ENCODE data around the gene AFMID. TPM values are rescaled to one million over a fixed set of nuclear protein-coding genes. Genes with fewer than 3 reads are reported as not detected.

AFMID gene
- total and polyA plus RNA-seq, 2 of the 8 experiments (the other 6 are each of a cell fraction or from before 2014, with no cell fraction given) = 49.0 to 53.0 TPM

DNA sequence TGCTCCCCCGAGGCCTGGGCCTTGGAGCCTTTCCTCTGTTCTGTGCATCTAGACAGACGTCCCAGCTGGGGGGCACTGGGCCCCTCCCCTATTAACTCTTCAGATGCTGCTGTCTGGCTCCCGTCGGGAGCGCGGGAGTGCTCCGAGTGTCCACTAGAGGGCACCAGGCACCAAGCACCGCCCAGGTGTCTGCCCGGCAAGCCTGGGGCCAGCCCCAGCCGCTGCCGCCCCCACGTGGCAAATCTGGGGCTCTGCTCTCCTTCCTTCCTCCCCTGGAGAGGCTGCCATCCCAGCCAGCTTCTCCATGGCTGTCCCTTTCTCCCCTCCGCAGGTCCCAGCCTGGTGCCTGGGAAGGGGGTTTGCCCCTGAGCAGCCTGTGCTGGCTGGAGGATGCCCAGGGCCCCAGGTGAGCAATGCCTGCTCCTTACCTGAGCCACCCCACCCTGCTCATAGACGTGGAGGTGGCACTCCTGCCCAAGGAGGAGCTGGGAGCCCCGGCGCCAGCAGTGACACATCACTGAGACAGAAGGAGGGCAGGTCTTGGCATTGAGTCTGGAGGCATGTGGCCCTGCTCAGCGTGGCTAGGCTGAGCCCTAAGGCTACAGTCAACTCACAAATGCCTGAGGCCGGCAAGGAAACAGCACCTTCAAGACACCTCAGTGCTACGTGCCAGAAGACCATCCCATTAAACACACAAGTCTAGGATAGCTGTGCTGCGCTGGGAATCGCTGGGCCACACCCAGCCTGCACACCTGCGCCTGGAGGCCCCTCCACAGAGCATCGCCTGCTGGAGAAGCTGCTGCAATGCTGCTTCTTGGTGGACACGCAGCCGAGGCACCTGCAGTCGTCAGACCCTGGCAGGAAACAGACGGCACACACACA, 64.0 kb downstream of the AFMID start (continued):
- no peak for TF ChIP-seq CBX5 (IDR thresholded peaks at IDR 0.05; ENCODE audit: low read depth, low read length)
- TF ChIP-seq EP300 (IDR thresholded peaks at IDR 0.05; ENCODE audit: borderline replicate concordance in 1 of 2, low read depth in 2 of 2, low read length in 2 of 2) = no peak; a peak in 1 of 3 replicates
- no peak for TF ChIP-seq SAP30 (IDR thresholded peaks at IDR 0.05; ENCODE audit: insufficient read depth, insufficient replicate concordance, low read length)
- peak; percentile 75 for TF ChIP-seq ATF3 (IDR thresholded peaks at IDR 0.05; ENCODE audit: insufficient read depth, low read depth, low read length)
- TF ChIP-seq SIX5 (IDR thresholded peaks at IDR 0.05; ENCODE audit: low read depth, low read length) = no peak
- TF ChIP-seq MAFK (IDR thresholded peaks at IDR 0.05; ENCODE audit: low read depth, low read length) = no peak
- no peak for TF ChIP-seq POLR2AphosphoS5 (IDR thresholded peaks at IDR 0.05; ENCODE audit: low read depth, low read length)
- no peak for TF ChIP-seq SIRT6 (IDR thresholded peaks at IDR 0.05; ENCODE audit: low read length)
- no peak for TF ChIP-seq CBX8 (IDR thresholded peaks at IDR 0.05; ENCODE audit: borderline replicate concordance, low read depth, low read length)
- TF ChIP-seq SP2 (IDR thresholded peaks at IDR 0.05; ENCODE audit: low read length) = no peak
- no peak for TF ChIP-seq GTF2F1 (IDR thresholded peaks at IDR 0.05; ENCODE audit: borderline replicate concordance, low read depth, low read length)
- peak; percentile 62; the same call in 1 of the 2 replicates for TF ChIP-seq YY1 (IDR thresholded peaks at IDR 0.05; ENCODE audit: low read depth, low read length)
- TF ChIP-seq CREB1 (IDR thresholded peaks at IDR 0.05) = peak; percentile 33; the same call in 1 of the 2 replicates
- TF ChIP-seq TBP (IDR thresholded peaks at IDR 0.05; ENCODE audit: low read depth, low read length) = peak; percentile 45; the same call in 1 of the 2 replicates
- no peak for TF ChIP-seq KDM5A (IDR thresholded peaks at IDR 0.05; ENCODE audit: low read length)
- TF ChIP-seq BCL11A (IDR thresholded peaks at IDR 0.05; ENCODE audit: low read depth in 2 of 2, low read length in 2 of 2) = no peak
- TF ChIP-seq SP1 (IDR thresholded peaks at IDR 0.05; ENCODE audit: low read depth, low read length) = peak; percentile 79
- TF ChIP-seq KDM1A (IDR thresholded peaks at IDR 0.05; ENCODE audit: borderline replicate concordance, low read length) = 0 out of 2 replicates have a peak, but pooled peaks have one; percentile 16
- no peak for TF ChIP-seq RXRA (IDR thresholded peaks at IDR 0.05; ENCODE audit: insufficient read depth, low read depth, low read length)
- TF ChIP-seq BACH1 (IDR thresholded peaks at IDR 0.05; ENCODE audit: low read length) = no peak
- TF ChIP-seq, protein P1, sequence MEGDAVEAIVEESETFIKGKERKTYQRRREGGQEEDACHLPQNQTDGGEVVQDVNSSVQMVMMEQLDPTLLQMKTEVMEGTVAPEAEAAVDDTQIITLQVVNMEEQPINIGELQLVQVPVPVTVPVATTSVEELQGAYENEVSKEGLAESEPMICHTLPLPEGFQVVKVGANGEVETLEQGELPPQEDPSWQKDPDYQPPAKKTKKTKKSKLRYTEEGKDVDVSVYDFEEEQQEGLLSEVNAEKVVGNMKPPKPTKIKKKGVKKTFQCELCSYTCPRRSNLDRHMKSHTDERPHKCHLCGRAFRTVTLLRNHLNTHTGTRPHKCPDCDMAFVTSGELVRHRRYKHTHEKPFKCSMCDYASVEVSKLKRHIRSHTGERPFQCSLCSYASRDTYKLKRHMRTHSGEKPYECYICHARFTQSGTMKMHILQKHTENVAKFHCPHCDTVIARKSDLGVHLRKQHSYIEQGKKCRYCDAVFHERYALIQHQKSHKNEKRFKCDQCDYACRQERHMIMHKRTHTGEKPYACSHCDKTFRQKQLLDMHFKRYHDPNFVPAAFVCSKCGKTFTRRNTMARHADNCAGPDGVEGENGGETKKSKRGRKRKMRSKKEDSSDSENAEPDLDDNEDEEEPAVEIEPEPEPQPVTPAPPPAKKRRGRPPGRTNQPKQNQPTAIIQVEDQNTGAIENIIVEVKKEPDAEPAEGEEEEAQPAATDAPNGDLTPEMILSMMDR (IDR thresholded peaks at IDR 0.05; ENCODE audit: control extremely low read depth in 1 of 3, insufficient read depth in 1 of 3, low read depth in 1 of 3, low read length in 3 of 3) = peak; percentile 99

All from H1 (cell line).